Dermis microvascular lymphatic vessel endothelial cell (primary cell): ENCODE results near the gene RGS3. TPM values are rescaled to one million over a fixed set of nuclear protein-coding genes. Genes with fewer than 3 reads are reported as not detected.

ENCODE experiments used
- DNase-seq, 2 donors: peaks; one replicate each; pipeline versions ENCODE4 v3.0.0 to v3.0.0-alpha.2; 2010; ENCODE audit warnings: low read depth in 2 of 2
- total RNA-seq: library from RNA; depleted of rRNA; stranded (reverse); fragments of >200 nt; gene quantifications from 2 replicates; pipeline ENCODE4 v1.2.1, GENCODE V29; 2014

The RGS3 gene
- total RNA-seq, 1 donor from 2014 or later: 180 TPM

- no peak for DNase-seq
Observed at GRCh38 chr9:113585085-113585442, 121.5 kb downstream of the RGS3 start.

GRCh38 chr9:113585555-113585954 lies 122.0 kb downstream of the RGS3 start:
- DNase-seq: no peak

GRCh38 chr9:113587471-113588031 lies 124.0 kb downstream of the RGS3 start:
- DNase-seq: peak in 1 of 2 donors; percentile 65

GRCh38 chr9:113588242-113588810 lies 124.8 kb downstream of the RGS3 start:
- peak; percentile 58 to 90 for DNase-seq

GRCh38 chr9:113588936-113589335 lies 125.4 kb downstream of the RGS3 start:
- DNase-seq: no peak

GRCh38 chr9:113589407-113589806 lies 125.9 kb downstream of the RGS3 start:
- DNase-seq: peak; percentile 76 to 95

- peak; percentile 71 to 83 for DNase-seq
Observed at GRCh38 chr9:113589890-113590289, 126.4 kb downstream of the RGS3 start.

GRCh38 chr9:113590389-113590788 lies 126.9 kb downstream of the RGS3 start:
- no peak for DNase-seq

GRCh38 chr9:113590991-113591898 lies 127.7 kb downstream of the RGS3 start:
- peak in 1 of 2 donors; percentile 81 for DNase-seq

GRCh38 chr9:113591899-113592625 lies 128.5 kb downstream of the RGS3 start:
- DNase-seq: no peak

GRCh38 chr9:113592876-113593575 lies 129.5 kb downstream of the RGS3 start:
- DNase-seq: peak in 1 of 2 donors; percentile 29

- peak; percentile 94 to 99 for DNase-seq
Observed at GRCh38 chr9:113593682-113594281, 130.3 kb downstream of the RGS3 start.

- DNase-seq: no peak
Observed at GRCh38 chr9:113594484-113595299, 131.2 kb downstream of the RGS3 start.

GRCh38 chr9:113596616-113597320 lies 133.2 kb downstream of the RGS3 start:
- DNase-seq: no peak

- DNase-seq: peak in 1 of 2 donors; percentile 20
Observed at GRCh38 chr9:113597390-113598241, 134.1 kb downstream of the RGS3 start.

- no peak for DNase-seq
Observed at GRCh38 chr9:113598451-113598850, 134.9 kb downstream of the RGS3 start.

GRCh38 chr9:113598883-113599282 lies 135.4 kb downstream of the RGS3 start:
- DNase-seq: no peak

GRCh38 chr9:113599646-113600022 lies 136.1 kb downstream of the RGS3 start:
- DNase-seq: peak; percentile 80 to 89
